Gastroesophageal sphincter (tissue), 3 donors: ENCODE measurements around the gene SEZ6L2.

Source experiments
- POLR2A ChIP-seq, 2 donors: fragments of 450-650 bp; IDR thresholded peaks; one replicate each; pipeline ENCODE4 v1.6.1; 2017; ENCODE audit warnings: antibody characterized with exemption in 2 of 2, mild to moderate bottlenecking in 2 of 2, moderate library complexity in 1 of 2
- POLR2AphosphoS5 ChIP-seq: sonication (generic); formaldehyde crosslinking; IDR thresholded peaks from one replicate; pipeline ENCODE4 v1.6.1; 2017; ENCODE audit warnings: antibody characterized with exemption
- TF ChIP-seq, protein P1 (sequence below), 4 experiments: fragments of 200-600 bp in 2 of 4; fragments of 450-650 bp in 2 of 4; sonication (generic) in 1 of 4; IDR thresholded peaks; one replicate each; pipeline ENCODE4 v1.5.1; 2017 to 2019; ENCODE audit warnings: antibody characterized with exemption in 4 of 4, mild to moderate bottlenecking in 2 of 4, moderate library complexity in 2 of 4

DNA sequence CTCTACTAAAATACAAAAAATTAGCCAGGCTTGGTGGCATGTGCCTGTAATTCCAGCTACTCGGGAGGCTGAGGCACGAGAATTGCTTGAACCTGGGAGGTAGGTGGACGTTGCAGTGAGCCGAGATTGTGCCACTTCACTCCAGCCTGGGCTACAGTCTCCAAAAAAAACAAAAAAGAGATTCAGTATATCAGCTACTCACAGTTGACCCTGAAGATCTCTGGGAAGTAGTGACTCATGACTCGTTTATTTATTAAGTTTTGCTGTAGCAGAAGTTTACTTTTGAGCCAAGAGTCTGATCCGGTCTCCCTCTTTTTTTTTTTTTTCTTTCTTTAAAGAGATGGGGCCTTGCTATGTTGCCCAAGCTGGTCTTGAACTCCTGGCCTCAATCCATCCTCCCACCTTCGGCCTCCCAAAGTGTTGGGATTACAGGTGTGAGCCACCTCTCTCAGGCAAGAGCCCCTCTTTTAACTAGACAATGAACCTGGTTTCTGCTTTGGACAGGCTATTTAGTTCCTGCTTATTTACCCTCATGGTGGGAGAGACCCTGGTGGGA is 74.7 kb downstream of the SEZ6L2 start:
- TF ChIP-seq, protein P1, sequence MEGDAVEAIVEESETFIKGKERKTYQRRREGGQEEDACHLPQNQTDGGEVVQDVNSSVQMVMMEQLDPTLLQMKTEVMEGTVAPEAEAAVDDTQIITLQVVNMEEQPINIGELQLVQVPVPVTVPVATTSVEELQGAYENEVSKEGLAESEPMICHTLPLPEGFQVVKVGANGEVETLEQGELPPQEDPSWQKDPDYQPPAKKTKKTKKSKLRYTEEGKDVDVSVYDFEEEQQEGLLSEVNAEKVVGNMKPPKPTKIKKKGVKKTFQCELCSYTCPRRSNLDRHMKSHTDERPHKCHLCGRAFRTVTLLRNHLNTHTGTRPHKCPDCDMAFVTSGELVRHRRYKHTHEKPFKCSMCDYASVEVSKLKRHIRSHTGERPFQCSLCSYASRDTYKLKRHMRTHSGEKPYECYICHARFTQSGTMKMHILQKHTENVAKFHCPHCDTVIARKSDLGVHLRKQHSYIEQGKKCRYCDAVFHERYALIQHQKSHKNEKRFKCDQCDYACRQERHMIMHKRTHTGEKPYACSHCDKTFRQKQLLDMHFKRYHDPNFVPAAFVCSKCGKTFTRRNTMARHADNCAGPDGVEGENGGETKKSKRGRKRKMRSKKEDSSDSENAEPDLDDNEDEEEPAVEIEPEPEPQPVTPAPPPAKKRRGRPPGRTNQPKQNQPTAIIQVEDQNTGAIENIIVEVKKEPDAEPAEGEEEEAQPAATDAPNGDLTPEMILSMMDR (IDR thresholded peaks at IDR 0.05): no peak
- TF ChIP-seq POLR2A (IDR thresholded peaks at IDR 0.05) (no peak), POLR2AphosphoS5 (no peak)
